NB4 (cell line): ENCODE results near the gene CNKSR3.

Experiments used
- MYC ChIP-seq: IDR thresholded peaks from 2 replicates; pipeline ENCODE4 v1.6.1; 2011; ENCODE audit warnings: low read depth, low read length
- POLR2A ChIP-seq: IDR thresholded peaks from 2 replicates; pipeline ENCODE4 v1.6.1; 2011; ENCODE audit warnings: mild to moderate bottlenecking; ENCODE audit not compliant: insufficient read length; ENCODE audit errors: extremely low read depth
- TF ChIP-seq, protein P1 (sequence below): IDR thresholded peaks from 2 replicates; pipeline ENCODE4 v1.6.1; 2011; ENCODE audit warnings: low read depth, low read length
- TF ChIP-seq, protein P2 (sequence below): IDR thresholded peaks from one replicate; pipeline ENCODE4 v1.5.1; 2012; ENCODE audit warnings: low read depth, low read length

DNA sequence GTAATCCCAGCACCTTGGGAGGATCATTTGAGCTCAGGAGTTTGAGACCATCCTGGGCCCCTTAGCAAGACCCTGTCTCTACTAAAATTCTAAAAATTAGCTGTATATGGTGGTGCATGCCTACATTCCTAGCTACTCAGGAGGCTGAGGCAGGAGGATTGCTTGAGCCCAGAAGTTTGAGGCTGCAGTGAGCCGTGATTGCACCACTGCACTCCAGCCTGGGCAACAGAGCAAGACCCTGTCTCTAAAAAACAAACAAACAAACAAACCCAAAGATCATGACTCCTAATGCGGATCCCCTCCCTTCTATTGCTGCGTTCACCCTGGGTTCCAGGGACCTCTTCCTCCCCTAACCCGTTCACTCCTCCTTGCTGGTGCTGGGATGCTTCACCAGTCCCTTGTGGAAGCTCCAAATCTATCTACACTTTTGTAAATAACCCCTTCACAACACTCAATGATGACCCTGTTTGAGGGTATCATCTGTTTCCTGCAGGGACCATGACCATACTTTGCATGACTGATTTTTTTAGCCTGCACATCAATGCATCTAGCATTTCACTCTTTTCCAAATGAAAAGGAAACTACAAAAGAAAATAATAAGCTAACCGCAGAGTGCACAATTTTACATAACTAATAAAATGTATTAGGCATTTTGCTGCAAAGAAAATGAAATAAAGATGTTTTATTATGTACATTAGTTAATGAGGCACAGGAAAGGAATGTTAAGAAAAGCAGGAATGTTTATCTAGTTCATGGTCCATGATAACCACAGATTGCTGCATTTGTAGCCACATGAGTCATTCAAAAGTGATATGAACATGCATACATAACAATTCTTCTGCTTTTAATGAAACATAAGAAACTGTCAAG lies 123.4 kb downstream of the CNKSR3 start:
- TF ChIP-seq POLR2A (no peak), MYC (no peak)
- TF ChIP-seq, protein P1, sequence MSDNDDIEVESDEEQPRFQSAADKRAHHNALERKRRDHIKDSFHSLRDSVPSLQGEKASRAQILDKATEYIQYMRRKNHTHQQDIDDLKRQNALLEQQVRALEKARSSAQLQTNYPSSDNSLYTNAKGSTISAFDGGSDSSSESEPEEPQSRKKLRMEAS: no peak
- TF ChIP-seq, protein P2, sequence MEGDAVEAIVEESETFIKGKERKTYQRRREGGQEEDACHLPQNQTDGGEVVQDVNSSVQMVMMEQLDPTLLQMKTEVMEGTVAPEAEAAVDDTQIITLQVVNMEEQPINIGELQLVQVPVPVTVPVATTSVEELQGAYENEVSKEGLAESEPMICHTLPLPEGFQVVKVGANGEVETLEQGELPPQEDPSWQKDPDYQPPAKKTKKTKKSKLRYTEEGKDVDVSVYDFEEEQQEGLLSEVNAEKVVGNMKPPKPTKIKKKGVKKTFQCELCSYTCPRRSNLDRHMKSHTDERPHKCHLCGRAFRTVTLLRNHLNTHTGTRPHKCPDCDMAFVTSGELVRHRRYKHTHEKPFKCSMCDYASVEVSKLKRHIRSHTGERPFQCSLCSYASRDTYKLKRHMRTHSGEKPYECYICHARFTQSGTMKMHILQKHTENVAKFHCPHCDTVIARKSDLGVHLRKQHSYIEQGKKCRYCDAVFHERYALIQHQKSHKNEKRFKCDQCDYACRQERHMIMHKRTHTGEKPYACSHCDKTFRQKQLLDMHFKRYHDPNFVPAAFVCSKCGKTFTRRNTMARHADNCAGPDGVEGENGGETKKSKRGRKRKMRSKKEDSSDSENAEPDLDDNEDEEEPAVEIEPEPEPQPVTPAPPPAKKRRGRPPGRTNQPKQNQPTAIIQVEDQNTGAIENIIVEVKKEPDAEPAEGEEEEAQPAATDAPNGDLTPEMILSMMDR: no peak
